ENCODE results near the gene TMEM132D.

- TF ChIP-seq POLR2AphosphoS5 (IDR thresholded peaks at IDR 0.05; ENCODE audit: low read depth, low read length) (no peak), POLR2A (IDR thresholded peaks at IDR 0.05; ENCODE audit: low read depth, low read length) (no peak)
Measured at GRCh38 chr12:129827866-129828384, 75.9 kb downstream of the TMEM132D start.

Measured in GM12892 (cell line).